Stimulated activated naive CD8-positive, alpha-beta T cell treated with anti-CD3 and anti-CD28 coated beads, Interleukin-15, Interleukin-2, amounts not matched to agents 100 ng/mL and 50 ng/mL, for 24 hours (primary cell): ENCODE measurements around the gene KCNK4.

Source experiments
- H3K27ac Mint-ChIP-seq: one replicate; pipeline ENCODE4 v1.8.0; 2021; ENCODE audit warnings: mild to moderate bottlenecking, mixed read lengths
- H3K27me3 Mint-ChIP-seq: one replicate; pipeline ENCODE4 v1.8.0; 2021; ENCODE audit warnings: mixed read lengths
- H3K36me3 Mint-ChIP-seq: one replicate; pipeline ENCODE4 v1.8.0; 2021; ENCODE audit warnings: low read depth, mixed read lengths
- H3K4me1 Mint-ChIP-seq: one replicate; pipeline ENCODE4 v1.8.0; 2021; ENCODE audit warnings: low read depth, mixed read lengths
- H3K4me3 Mint-ChIP-seq: one replicate; pipeline ENCODE4 v1.8.0; 2021; ENCODE audit warnings: mild to moderate bottlenecking, mixed read lengths
- H3K9me3 Mint-ChIP-seq: one replicate; pipeline ENCODE4 v1.8.0; 2021; ENCODE audit warnings: mixed read lengths

KCNK4 gene

DNA sequence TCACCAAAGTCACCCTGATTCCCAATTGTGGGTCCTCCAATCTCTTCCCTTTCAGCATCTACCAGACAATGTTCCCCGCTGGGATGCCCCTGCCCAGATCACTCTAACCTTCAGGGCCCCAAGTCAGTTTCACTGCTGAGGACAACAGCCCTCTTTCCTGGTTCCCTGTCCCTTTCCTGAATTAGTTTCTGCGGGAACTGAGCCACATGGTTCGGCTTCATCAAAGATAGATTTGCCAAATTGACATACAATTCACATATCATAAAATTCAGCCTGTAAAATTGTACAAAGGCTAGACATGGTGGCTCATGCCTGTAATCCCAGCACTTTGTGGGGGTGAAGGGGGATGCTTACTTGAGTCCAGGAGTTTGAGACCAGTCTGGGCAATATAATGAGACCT is 36.9 kb downstream of the KCNK4 start:
- peaks cover 11% of the 10 kb centered on the region for H3K4me1 Mint-ChIP-seq
- no peak overlapping the region for H3K4me3 Mint-ChIP-seq
- no peaks in the 10 kb centered on the region for H3K27me3 Mint-ChIP-seq
- no peak overlapping the region for H3K27ac Mint-ChIP-seq
- H3K9me3 Mint-ChIP-seq: no peaks in the 10 kb centered on the region
- H3K36me3 Mint-ChIP-seq: no peaks in the 10 kb centered on the region

GRCh38 chr11:64330888-64331287 is 39.8 kb downstream of the KCNK4 start:
- Mint-ChIP-seq H3K4me1 (peaks cover 30% of the 10 kb centered on the region), H3K27me3 (no peaks in the 10 kb centered on the region), H3K4me3 (no peak overlapping the region), H3K9me3 (no peaks in the 10 kb centered on the region), H3K36me3 (no peaks in the 10 kb centered on the region), H3K27ac (no peak overlapping the region)

DNA sequence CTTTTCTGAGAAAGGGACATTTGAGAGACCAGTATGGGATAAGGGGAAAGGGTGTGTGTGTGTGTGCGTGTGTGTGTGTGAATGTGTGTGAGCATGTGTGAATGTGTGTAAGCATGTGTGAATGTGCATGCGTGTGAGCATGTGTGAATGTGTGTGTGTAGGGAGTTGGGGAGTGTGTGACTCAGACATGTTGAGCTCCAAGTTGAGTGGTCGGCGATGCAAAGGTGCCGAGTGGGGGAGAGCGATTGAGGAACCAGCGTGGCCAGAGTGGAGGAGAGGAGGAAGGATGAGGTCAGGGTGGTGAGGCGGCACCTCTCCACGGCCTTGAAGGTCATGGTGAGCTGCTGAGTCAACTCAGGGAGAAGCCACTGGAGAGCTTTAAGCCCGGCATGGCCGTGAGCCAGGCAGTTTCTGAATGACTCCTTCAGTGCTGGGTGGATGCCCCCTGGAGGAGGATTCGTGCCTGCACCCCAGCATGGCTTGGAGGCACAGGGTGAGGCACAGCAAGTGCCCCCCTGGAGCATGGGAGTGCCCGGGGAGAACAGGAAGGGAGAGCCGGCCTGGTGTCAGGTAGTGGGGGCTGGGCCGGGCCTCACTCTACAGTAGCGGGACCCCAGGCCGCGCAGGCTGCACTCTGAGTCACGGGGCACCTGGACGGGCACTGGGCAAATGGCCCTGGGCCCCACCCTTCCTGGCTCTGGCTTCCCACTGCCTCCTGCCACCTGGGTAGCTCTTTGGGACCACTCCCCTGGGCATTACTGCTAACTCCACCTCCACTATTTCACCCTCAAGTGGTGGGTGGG is 40.7 kb downstream of the KCNK4 start:
- no peaks in the 10 kb centered on the region for H3K9me3 Mint-ChIP-seq
- H3K36me3 Mint-ChIP-seq: no peaks in the 10 kb centered on the region
- H3K4me1 Mint-ChIP-seq: peaks cover 30% of the 10 kb centered on the region
- H3K27ac Mint-ChIP-seq: peak overlapping the region; percentile 85
- H3K4me3 Mint-ChIP-seq: peak overlapping the region; percentile 32
- H3K27me3 Mint-ChIP-seq: no peaks in the 10 kb centered on the region

DNA sequence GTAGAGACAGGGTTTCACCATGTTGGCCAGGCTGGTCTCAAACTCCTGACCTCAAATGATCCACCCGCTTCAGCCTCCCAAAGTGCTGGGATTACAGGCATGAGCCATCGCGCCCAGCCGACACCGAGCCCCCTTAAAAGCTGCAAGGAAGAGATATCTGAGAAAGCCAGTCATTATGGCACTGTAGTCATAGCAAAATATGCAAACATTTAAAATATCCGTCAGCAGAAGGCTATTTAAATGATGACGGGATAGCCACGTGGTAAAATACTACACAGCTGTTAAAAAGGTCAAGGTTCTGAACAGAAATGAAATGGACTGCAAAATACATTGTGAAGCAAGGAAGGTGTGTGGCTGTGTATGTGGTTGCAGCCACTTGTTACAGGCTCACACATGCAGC is 42.5 kb downstream of the KCNK4 start:
- H3K27me3 Mint-ChIP-seq: no peaks in the 10 kb centered on the region
- H3K4me3 Mint-ChIP-seq: no peak overlapping the region

DNA sequence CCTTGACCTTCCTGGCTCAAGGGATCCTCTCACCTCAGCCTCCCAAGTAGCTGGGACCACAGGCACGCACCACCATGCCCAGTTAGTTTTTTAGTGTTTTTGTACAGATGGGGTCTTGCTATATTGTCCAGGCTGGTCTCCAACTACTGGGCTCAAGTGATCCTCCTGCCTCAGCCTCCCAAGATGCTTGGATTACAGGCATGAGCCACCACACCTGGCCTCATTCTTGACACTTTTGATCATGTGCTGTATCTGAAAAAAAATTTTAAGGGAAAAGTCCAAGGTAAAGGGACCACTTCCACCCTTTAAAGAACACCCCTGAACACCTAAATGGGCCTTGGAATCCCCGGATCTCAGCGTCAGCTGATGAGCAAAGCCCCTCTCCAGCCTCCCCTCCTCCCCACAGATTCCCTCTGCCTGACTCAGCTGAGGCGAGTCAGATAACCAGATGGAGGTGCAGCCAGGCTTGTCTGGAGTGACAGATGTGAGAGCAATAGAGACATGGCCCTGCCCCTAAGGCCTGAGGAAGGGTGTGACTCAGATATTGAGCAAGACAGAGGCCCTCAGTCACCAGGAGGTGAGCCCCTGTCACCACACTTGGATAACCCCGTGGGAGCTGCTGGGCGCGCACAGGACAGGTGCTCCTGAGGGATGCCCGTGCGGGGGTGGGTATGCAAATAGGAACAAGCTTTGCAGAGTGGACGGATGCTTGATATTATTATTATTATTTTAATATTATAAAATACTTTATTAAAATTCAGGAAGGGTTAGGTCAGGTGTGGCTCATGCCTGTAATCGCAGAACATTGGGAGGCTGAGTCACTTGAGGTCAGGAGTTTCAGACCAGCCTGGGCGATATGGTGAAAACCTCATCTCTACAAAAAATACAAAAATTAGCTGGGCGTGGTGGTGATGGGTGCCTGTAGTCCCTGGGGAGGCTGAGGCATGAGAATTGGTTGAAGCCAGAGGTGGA is 43.9 kb downstream of the KCNK4 start:
- Mint-ChIP-seq H3K4me3 (peak overlapping the region; percentile 7), H3K27ac (peak overlapping the region; percentile 84), H3K4me1 (peaks cover 49% of the 10 kb centered on the region), H3K9me3 (no peaks in the 10 kb centered on the region), H3K36me3 (peaks cover 12% of the 10 kb centered on the region), H3K27me3 (no peaks in the 10 kb centered on the region)

More for the DNA sequence above, 42.5 kb downstream of the KCNK4 start:
- Mint-ChIP-seq H3K27ac (no peak overlapping the region), H3K9me3 (no peaks in the 10 kb centered on the region), H3K36me3 (peaks cover 12% of the 10 kb centered on the region), H3K4me1 (peaks cover 37% of the 10 kb centered on the region)

- Mint-ChIP-seq H3K4me1 (peaks cover 55% of the 10 kb centered on the region), H3K27ac (peak overlapping the region; percentile 40), H3K4me3 (no peak overlapping the region), H3K36me3 (peaks cover 16% of the 10 kb centered on the region), H3K27me3 (no peaks in the 10 kb centered on the region), H3K9me3 (no peaks in the 10 kb centered on the region)
These were observed 46.6 kb downstream of the KCNK4 start for GRCh38 chr11:64337538-64338249.

DNA sequence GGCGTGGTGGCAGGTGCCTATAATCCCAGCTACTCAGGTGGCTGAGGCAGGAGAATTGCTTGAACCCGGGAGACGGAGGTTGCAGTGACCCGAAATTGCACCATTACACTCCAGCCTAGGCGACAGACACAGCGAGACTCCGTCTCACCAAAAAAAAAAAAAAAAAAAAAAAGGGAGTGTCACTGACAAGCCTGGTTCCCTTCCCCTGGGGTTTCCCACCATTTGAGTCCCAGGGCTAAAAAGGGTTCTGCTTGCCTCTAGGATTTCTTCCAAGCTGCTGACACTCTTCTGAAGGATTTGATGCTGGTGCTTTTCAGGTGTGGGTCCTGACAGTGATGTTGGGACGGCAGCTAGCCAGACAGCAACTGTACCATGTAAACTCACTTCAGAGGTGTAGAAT is 47.6 kb downstream of the KCNK4 start:
- Mint-ChIP-seq H3K36me3 (peaks cover 16% of the 10 kb centered on the region), H3K27me3 (no peaks in the 10 kb centered on the region), H3K4me1 (peaks cover 54% of the 10 kb centered on the region), H3K27ac (peak overlapping the region; percentile 86), H3K9me3 (no peaks in the 10 kb centered on the region), H3K4me3 (peak overlapping the region; percentile 86)

DNA sequence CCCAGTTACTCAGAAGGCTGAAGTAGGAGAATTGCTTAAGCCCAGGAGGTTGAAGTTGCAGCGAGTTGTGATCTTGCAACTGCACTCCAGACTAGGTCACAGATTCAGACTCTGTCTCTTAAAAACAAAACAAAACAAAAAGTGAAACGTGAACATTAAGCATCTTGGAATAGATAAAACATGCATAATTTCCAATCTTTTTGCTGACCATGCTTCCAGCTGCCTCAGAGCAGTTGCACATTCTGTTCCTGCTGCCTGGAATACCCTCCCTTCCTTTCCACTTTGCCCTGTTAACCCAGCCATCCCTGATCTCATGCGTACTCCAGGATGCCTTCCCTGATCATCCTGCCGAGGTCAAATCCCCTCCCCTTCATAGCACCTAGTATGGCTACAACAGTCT is 48.2 kb downstream of the KCNK4 start:
- H3K36me3 Mint-ChIP-seq: peaks cover 16% of the 10 kb centered on the region
- peaks cover 52% of the 10 kb centered on the region for H3K4me1 Mint-ChIP-seq
- peak overlapping the region; percentile 86 for H3K27ac Mint-ChIP-seq
- no peaks in the 10 kb centered on the region for H3K9me3 Mint-ChIP-seq
- peak overlapping the region; percentile 86 for H3K4me3 Mint-ChIP-seq
- no peaks in the 10 kb centered on the region for H3K27me3 Mint-ChIP-seq

- Mint-ChIP-seq H3K27ac (peak within 1 kb of the TSS; percentile 86), H3K9me3 (no peaks in the 10 kb centered on the region), H3K36me3 (peaks cover 16% of the 10 kb centered on the region), H3K4me1 (peaks cover 47% of the 10 kb centered on the region), H3K27me3 (no peaks in the 10 kb centered on the region), H3K4me3 (peak within 1 kb of the TSS; percentile 86)
These were observed 48.8 kb downstream of the KCNK4 start, which contains the start of gene CCDC88B for GRCh38 chr11:64339754-64340408. TSS of gene CCDC88B (plus strand) at chr11:64340204. CDS start at chr11:64340267, 63 bp downstream.

DNA sequence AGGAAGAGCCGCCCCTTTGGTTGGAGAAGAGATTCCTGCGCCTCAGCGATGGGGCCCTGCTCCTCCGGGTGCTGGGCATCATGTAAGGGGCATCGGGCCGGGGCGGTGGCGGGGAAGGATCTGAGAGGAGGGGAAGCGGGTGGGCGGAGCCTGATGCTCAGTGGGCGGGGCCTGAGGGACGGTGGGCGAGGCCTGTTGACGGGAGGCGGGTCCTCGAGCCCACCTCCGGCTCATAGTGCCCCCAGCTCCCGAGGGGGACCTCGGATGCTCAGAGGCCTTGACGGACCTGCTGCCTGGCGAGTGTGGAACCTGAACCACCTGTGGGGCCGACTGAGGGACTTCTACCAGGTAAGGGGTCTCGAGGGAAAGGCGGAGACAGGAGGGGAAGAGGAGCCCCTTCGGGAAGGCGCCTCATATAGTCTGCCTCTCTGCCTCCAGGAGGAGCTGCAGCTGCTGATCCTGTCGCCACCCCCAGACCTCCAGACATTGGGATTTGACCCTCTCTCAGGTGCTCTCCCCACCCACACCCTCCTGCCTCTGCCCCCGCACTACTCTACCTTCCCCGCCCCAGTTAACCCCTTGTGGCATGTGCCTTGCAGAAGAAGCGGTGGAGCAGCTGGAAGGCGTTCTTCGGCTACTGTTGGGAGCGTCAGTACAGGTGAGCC is 49.7 kb downstream of the KCNK4 start:
- no peaks in the 10 kb centered on the region for H3K9me3 Mint-ChIP-seq
- H3K36me3 Mint-ChIP-seq: peaks cover 20% of the 10 kb centered on the region
- H3K27me3 Mint-ChIP-seq: no peaks in the 10 kb centered on the region
- peak overlapping the region; percentile 86 for H3K27ac Mint-ChIP-seq
- peak overlapping the region; percentile 86 for H3K4me3 Mint-ChIP-seq
- peaks cover 43% of the 10 kb centered on the region for H3K4me1 Mint-ChIP-seq

DNA sequence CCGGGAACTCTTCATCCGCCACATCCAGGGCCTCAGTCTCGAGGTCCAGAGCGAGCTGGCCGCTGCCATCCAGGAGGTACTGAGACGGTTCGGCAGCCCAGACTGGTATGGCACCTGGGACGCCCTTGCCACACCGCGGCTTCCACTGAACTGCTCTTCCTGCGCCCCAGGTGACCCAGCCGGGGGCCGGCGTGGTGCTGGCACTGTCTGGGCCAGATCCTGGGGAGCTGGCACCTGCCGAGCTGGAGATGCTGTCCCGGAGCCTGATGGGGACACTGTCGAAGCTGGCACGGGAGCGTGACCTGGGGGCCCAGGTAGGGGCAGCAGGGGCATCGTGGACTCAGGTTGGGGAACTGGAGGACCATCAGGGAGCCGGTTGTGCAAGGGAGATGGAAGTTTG is 50.3 kb downstream of the KCNK4 start:
- Mint-ChIP-seq H3K4me1 (peaks cover 43% of the 10 kb centered on the region), H3K27ac (no peak overlapping the region), H3K36me3 (peaks cover 20% of the 10 kb centered on the region), H3K9me3 (no peaks in the 10 kb centered on the region), H3K27me3 (no peaks in the 10 kb centered on the region), H3K4me3 (peak overlapping the region; percentile 86)

GRCh38 chr11:64341851-64342791 is 51.0 kb downstream of the KCNK4 start:
- H3K4me1 Mint-ChIP-seq: peaks cover 43% of the 10 kb centered on the region
- H3K9me3 Mint-ChIP-seq: no peaks in the 10 kb centered on the region
- H3K4me3 Mint-ChIP-seq: peak overlapping the region; percentile 86

More at GRCh38 chr11:64341851-64342791, 51.0 kb downstream of the KCNK4 start:
- no peaks in the 10 kb centered on the region for H3K27me3 Mint-ChIP-seq
- H3K36me3 Mint-ChIP-seq: peaks cover 23% of the 10 kb centered on the region
- H3K27ac Mint-ChIP-seq: no peak overlapping the region
